Retinal pigment epithelial cell (primary cell): Measurements from ENCODE around the gene AGXT2.

ENCODE experiments used
- DNase-seq: peaks from one replicate; pipeline ENCODE4 v3.0.0-alpha.2; 2010; ENCODE audit warnings: low read depth
- H3K4me3 ChIP-seq: 2 replicates; pipeline ENCODE4 v1.5.1; 2011; ENCODE audit warnings: mild to moderate bottlenecking, low read length, control low read depth, moderate library complexity
- TF ChIP-seq, protein P1 (sequence below): conservative IDR thresholded peaks from 2 replicates; pipeline ENCODE4 v1.5.1; 2011; ENCODE audit warnings: low read depth, low read length, control low read depth, inconsistent platforms

AGXT2 gene

DNA sequence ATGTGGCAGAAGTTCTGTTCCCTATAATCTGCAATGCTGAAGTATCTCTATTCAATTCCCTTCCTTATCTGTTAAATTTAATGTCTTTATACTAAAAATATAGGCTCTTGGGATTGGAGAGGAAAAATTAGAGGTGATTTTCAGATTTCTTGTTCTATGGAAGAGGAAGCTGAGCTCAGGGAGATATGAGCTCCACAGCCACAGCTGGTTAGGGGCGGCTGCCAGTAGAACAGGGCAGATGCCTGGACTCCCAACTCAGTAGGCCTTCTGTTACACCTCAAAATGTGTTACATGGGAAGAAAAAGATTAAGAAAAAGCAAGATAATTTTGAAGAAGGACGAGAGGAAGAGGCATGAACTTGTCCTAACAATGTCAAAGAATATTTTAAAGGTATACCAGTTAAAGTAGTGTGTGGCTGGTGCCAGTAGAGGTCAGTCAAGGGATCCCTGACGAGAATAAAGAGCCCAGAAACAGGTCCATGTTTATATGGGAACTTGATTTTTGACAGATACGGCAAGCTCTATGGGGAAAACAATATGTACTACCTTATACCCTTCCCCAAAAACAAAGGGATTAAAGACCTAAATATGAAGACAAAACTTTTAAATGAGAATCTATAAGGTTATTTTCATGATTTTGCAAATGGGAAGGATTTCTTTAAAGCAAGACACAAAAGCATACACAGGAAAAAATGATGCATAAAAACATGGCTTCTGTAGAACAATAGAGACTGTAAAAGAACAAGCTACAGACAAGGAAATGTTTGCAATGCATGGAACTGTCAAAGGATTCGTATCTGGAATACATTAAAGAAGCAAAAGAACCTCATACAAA, 89.7 kb downstream of the AGXT2 start:
- H3K4me3 ChIP-seq = no peak overlapping the region
- TF ChIP-seq, protein P1, sequence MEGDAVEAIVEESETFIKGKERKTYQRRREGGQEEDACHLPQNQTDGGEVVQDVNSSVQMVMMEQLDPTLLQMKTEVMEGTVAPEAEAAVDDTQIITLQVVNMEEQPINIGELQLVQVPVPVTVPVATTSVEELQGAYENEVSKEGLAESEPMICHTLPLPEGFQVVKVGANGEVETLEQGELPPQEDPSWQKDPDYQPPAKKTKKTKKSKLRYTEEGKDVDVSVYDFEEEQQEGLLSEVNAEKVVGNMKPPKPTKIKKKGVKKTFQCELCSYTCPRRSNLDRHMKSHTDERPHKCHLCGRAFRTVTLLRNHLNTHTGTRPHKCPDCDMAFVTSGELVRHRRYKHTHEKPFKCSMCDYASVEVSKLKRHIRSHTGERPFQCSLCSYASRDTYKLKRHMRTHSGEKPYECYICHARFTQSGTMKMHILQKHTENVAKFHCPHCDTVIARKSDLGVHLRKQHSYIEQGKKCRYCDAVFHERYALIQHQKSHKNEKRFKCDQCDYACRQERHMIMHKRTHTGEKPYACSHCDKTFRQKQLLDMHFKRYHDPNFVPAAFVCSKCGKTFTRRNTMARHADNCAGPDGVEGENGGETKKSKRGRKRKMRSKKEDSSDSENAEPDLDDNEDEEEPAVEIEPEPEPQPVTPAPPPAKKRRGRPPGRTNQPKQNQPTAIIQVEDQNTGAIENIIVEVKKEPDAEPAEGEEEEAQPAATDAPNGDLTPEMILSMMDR = peak; percentile 75
- peak; percentile 6 for DNase-seq

DNA sequence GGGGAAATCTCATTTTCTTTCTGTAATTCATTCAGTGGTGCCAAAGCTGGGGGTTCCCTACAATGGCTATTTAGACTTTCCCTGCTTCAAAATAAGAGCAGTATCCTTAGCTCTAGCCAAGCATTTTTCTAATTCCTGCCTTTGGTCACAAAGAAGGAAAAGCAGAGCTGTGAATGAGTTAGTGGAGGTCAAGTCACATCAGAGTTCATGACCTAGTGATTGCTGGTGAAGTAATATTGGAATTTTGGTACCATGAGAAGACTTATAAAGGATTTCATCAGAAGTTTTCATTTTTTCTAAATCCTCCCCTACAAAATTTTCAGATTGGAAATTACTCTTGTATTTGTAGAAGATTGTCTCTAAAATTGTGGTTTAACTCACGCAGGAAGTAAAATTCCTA, 90.4 kb downstream of the AGXT2 start:
- no peak overlapping the region for H3K4me3 ChIP-seq
- TF ChIP-seq, protein P1 = no peak
- DNase-seq = no peak
